GM19351 (cell line): ENCODE data around the gene NKAIN4.

Source experiments
- ATAC-seq: cut with Tn5 transposase; IDR thresholded peaks from one replicate; pipeline ENCODE4 v1.9.1; 2021; ENCODE audit warnings: mild to moderate bottlenecking, moderate library complexity; ENCODE audit not compliant: unreplicated experiment

Gene NKAIN4

GRCh38 chr20:63288581-63289251 is 34.5 kb upstream of the NKAIN4 start:
- ATAC-seq, result no peak

- ATAC-seq, result no peak
These were observed 33.7 kb upstream of the NKAIN4 start for GRCh38 chr20:63287697-63288580.

- no peak for ATAC-seq
These were observed 32.8 kb upstream of the NKAIN4 start for GRCh38 chr20:63286781-63287696.

- ATAC-seq, result no peak
These were observed 31.7 kb upstream of the NKAIN4 start for GRCh38 chr20:63285636-63286615.

DNA sequence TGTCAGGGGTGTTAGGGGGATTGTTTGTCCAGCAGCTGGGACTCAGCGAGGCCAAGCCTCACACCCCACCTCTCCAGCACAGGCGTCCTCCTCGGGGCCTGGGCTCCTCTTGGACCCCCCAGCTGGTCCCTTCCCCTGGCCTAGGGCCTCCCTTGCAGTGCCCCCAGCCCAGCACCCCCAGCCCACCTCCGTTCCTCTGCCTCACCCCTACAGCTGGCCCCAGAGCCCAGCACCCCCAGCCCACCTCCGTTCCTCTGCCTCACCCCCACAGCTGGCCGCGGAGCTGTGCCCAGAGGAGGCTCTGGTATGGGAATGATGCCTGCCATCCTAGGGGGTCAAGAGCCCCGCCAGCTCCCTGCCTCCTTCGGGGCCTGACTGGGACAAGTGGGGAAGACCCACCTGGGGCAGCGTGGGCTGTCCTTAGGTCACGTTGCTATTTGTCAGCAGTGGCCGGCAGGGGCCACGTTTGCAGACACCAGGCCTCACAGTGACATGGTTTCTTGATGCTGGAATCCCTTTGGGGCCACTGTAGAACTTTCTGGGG is 30.8 kb upstream of the NKAIN4 start:
- no peak for ATAC-seq

- ATAC-seq, result no peak
These were observed 30.3 kb upstream of the NKAIN4 start for GRCh38 chr20:63284544-63284949.

DNA sequence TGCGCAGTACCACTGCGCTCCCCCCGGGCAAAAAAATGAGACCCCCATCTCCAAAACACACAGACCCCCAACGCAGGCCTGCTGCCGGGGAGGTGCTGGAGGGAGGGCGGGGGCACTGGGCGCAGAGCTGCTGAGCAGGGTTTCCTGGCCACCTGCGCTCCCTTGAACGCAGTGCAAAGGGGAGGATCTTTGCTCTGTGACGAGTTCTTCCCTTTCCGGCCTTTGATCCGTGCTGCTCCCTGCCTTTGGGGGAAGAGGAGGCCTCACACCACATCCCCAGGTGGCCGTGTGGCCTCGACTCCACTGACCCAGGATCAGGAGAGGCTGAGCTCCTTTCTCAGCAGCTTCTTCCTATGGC is 29.8 kb upstream of the NKAIN4 start:
- ATAC-seq, result no peak

DNA sequence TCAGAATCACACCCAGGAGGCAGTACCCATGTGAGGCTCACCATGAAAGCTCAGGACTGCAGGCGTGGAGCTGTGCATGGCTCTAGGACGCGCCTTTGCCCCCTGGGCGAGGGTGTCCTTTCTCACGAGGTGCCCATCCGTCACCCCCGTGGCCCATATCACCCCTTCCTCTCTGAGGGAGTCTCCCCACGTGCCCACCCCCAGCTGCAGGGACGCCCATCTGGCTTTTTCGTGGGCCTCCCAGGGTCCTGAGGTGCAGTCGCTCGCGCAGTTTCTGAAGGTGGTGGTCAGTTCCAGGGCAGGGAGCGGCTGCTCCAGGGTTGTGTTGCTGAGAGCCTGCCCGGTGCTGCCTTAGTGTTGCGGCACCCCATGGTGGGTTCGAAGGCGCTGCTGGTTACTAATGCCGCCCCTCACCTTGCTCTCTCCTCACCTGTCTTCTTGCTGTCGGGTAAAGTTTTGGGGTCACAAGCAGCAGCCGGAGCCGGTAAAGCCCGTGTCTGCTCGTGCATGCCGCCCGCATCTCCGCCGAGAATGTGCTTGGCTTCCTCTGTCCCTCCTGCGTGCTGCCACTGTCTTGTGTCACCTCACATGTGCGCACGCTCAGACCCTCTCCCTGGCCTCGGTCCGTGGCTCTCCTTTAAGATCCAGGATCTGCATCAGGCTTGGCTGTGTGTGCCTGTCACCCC is 29.3 kb upstream of the NKAIN4 start:
- ATAC-seq, result no peak

DNA sequence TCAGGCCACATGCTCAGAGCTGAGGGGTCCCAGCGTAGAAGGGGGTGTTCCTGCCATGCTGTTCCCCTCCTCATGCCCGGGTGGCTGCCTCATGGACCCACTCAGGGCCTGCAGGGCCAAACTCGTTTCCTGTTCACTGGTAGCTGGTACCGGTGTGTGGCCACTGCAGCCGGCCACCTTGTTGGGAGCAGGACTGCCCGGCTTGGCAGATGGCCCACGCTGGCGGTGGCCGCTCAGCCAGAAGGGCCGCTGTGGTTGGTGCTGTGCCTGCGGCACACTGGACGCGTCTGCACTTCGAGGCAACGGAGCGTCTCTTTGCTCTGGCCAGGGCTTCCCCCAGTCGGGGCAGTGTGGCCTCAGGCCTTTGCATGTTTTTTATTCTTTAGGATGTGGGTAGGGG is 28.7 kb upstream of the NKAIN4 start:
- ATAC-seq, result no peak

- no peak for ATAC-seq
These were observed 27.7 kb upstream of the NKAIN4 start for GRCh38 chr20:63281742-63282665.

GRCh38 chr20:63280929-63281545 is 26.8 kb upstream of the NKAIN4 start:
- ATAC-seq, result no peak

- ATAC-seq, result no peak
These were observed 26.1 kb upstream of the NKAIN4 start for GRCh38 chr20:63280371-63280770.

DNA sequence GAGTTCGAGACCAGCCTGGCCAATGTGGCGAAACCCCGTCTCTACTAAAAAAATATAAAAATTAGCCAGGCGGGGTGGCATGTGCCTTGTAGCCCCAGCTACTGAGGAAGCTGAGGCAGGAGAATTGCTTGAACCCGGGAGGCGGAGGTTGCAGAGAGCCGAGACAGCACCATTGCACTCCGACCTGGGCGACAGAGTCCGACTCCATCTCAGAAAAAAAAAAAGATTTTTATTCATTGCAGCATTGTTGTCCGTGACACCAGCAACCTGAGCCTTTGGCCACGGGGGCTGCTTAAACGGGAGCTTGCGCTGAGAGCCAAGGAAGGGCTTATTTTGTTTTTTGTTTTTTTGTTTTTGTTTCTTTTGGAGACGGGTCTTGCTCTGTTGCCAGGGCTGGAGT is 25.7 kb upstream of the NKAIN4 start:
- ATAC-seq, result no peak

DNA sequence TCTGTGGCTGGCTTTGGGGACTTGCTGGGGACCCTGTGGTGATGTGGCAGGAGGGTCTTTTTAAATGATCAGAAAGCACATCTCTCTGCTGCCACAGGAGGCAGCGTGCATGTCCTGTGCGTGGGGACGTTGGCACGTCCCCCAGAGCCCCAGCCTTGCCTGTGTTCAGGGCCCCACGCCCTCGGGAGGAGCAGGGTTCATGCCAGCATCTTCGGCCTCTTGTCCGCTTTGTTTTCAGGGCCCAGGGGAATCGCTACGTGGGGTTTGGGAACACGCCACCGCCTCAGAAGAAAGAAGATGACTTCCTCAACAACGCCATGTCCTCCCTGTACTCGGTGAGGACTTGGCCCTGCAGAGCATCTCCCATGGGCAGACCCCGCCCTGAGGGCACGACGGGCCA is 24.4 kb upstream of the NKAIN4 start:
- no peak for ATAC-seq

DNA sequence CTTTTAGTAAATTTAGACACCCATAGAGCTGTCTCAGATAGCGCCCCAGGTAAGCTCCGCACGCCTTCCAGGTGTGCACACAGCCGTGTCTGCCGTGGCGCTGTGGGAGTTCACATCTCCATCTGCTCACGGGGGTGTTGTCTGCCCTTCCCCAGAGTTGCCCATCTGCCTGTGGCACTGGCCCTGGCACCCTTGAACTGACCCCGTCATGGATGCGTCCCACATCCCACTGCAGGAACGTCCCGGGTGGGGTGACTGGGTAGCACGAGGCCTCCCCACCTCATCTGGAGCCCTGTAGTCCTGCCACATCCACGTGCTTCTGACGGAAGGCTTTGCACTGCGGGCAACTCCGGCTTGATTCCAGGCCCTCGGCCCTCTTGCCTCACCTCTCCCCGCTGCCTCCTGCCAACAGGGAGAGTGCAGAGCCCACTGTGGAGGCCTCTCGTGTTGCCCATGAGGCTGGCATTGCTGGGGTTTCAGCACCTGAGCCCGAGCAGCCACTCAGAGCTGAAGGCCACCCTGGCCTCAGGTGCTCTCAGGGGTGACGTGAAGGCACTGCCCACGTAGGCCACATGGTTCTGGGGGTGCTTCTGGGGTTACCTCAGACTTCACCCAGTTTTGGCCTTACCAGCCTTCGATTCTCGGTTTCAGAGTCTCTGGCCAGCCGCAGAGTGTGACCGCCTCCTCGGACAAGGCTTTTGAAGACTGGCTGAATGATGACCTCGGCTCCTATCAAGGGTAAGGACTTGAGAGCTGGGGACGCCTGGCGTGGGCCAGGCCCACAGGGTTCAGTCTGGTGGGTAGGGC is 23.4 kb upstream of the NKAIN4 start:
- ATAC-seq, result no peak

DNA sequence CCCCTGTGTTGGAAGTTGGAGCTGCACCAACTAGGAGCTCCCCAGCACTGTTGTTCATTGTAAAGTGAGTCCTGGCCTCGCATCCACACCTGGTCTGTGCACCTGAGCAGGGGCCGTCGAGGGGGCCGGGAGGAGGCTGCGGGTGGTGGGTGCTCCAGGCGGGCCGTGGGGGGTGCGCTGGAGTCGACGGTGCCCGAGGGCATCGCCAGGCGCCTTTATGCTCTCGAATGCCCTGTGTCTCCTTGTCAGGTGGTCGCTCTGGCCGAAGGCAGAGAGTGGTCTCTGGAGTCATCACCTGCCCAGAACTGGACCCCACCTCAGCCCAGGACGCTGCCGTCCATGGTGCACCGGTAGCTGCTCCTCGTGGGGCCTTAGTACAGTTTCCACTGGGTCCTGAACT is 22.7 kb upstream of the NKAIN4 start:
- ATAC-seq, result no peak

DNA sequence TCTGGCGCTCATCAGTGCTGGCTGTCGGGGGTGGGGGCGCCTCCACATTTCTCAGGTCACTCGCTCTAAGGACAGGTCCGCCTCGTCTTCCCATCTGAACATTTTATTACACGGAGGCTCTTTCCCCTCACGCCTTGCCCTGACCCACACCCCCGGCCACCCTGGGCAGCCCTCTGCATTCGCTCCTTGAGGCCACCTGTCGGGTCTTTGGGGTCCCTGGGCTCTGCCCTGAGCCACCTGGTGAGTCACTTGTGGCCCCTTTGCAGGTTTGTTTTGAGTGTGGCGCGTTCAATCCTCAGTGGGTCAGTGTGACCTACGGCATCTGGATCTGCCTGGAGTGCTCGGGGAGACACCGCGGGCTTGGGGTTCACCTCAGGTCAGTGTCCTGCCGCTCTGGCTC is 21.6 kb upstream of the NKAIN4 start:
- no peak for ATAC-seq
